ENCODE data around the gene FAM76A.

Gene FAM76A

DNA sequence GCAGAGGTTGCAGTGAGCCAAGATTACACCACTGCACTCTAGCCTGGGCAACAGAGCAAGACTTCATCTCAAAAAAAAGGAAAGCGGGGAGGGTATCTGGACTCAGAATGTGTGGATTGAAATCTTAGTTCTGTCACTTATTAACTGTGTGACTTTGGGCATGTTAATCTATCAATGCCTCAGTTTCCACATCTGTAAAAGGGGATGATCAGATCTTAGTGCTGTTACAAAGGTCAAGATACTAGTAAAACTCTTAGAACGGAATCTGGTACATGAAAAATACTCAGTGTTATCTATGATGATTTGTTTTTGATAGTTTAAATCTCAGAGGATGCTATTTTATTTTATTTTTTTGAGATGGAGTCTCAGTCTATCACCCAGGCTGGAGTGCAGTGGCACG lies 10.5 kb downstream of the FAM76A start:
- TF ChIP-seq CTCF (IDR thresholded peaks at IDR 0.05; ENCODE audit: poor library complexity, severe bottlenecking) = no peak
- Histone ChIP-seq H3K4me3 (ENCODE audit: severe bottlenecking) (no peak overlapping the region), H3K27me3 (ENCODE audit: insufficient read depth, poor library complexity, severe bottlenecking) (no peaks in the 10 kb centered on the region), H3K4me1 (ENCODE audit: insufficient read depth, poor library complexity, severe bottlenecking) (no peaks in the 10 kb centered on the region), H3K27ac (ENCODE audit: poor library complexity, severe bottlenecking) (no peak overlapping the region), H3K9me3 (ENCODE audit: severe bottlenecking) (no peaks in the 10 kb centered on the region), H3K36me3 (ENCODE audit: low read depth) (peaks cover 52% of the 10 kb centered on the region)
- ATAC-seq (ENCODE audit: low read depth) (no peak), DNase-seq (ENCODE audit: low spot score) (no peak)

DNA sequence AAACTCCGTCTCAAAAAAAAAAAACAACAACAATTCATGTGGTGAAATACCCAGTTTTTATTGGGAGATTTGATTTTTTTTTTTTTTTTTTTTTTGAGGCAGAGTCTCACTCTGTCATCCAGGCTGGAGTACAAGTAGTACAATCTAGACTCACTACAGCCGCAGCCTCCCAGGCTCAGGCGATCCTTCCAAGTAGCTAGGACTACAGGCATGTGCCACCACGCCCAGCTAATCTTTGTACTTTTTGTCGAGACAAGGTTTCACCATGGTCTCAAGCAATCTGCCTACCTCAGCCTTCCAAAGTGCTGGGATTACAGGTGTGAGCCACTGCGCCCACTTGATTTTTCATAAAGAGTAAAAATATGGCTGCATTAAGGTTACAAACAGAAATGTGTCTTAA lies 15.4 kb downstream of the FAM76A start:
- ATAC-seq (ENCODE audit: low read depth) = no peak
- Histone ChIP-seq H3K9me3 (ENCODE audit: severe bottlenecking) (no peaks in the 10 kb centered on the region), H3K36me3 (ENCODE audit: low read depth) (peaks cover 26% of the 10 kb centered on the region), H3K27ac (ENCODE audit: poor library complexity, severe bottlenecking) (no peak overlapping the region), H3K4me3 (ENCODE audit: severe bottlenecking) (no peak overlapping the region), H3K27me3 (ENCODE audit: insufficient read depth, poor library complexity, severe bottlenecking) (no peaks in the 10 kb centered on the region), H3K4me1 (ENCODE audit: insufficient read depth, poor library complexity, severe bottlenecking) (no peaks in the 10 kb centered on the region)
- DNase-seq (ENCODE audit: low spot score) = no peak
- TF ChIP-seq CTCF (IDR thresholded peaks at IDR 0.05; ENCODE audit: poor library complexity, severe bottlenecking) = no peak

DNA sequence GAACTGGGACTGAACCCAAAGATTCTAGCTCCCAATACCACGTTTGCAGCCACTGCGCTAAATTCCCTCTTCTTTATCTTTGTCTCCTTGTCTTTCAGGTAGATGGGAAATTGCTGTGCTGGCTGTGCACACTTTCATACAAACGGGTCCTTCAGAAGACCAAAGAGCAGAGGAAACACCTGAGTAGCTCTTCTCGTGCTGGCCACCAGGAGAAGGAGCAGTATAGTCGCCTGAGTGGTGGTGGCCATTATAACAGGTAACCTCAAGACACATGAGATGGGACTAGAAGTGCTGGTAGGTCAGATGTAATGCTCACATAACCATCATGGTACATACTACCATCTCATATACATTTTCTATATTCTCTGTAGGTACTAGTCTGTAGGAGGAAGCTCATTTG lies 18.8 kb downstream of the FAM76A start:
- Histone ChIP-seq H3K27me3 (ENCODE audit: insufficient read depth, poor library complexity, severe bottlenecking) (no peaks in the 10 kb centered on the region), H3K9me3 (ENCODE audit: severe bottlenecking) (no peaks in the 10 kb centered on the region), H3K27ac (ENCODE audit: poor library complexity, severe bottlenecking) (no peak overlapping the region), H3K4me1 (ENCODE audit: insufficient read depth, poor library complexity, severe bottlenecking) (no peaks in the 10 kb centered on the region), H3K36me3 (ENCODE audit: low read depth) (peaks cover 21% of the 10 kb centered on the region), H3K4me3 (ENCODE audit: severe bottlenecking) (no peak overlapping the region)
- ATAC-seq (ENCODE audit: low read depth) = no peak
- TF ChIP-seq CTCF (IDR thresholded peaks at IDR 0.05; ENCODE audit: poor library complexity, severe bottlenecking) = no peak
- no peak for DNase-seq (ENCODE audit: low spot score)

DNA sequence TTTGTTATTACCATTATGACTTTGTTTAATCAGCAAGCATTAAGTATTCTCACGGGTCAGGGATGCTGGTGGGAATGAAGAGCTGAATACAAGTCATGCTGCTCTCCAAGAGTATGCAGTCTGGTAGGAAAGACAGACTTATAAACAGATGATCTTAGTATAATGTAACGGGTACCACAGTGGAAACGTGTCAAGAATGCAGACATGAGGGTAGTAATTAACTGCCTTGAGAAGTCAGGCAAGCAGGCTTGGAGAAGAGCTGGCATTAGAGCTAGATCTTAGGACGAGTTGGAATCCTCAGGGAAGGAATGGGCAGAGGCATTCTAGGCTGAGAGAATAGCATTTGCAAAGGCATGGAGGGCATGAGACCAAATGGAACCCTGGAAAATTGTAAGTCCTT lies 19.7 kb downstream of the FAM76A start:
- H3K36me3 ChIP-seq (ENCODE audit: low read depth) = peaks cover 23% of the 10 kb centered on the region
- ATAC-seq (ENCODE audit: low read depth) = no peak
- DNase-seq (ENCODE audit: low spot score) = no peak
- no peaks in the 10 kb centered on the region for H3K4me1 ChIP-seq (ENCODE audit: insufficient read depth, poor library complexity, severe bottlenecking)
- H3K4me3 ChIP-seq (ENCODE audit: severe bottlenecking) = no peak overlapping the region
- no peaks in the 10 kb centered on the region for H3K9me3 ChIP-seq (ENCODE audit: severe bottlenecking)
- TF ChIP-seq CTCF (IDR thresholded peaks at IDR 0.05; ENCODE audit: poor library complexity, severe bottlenecking) = no peak
- no peak overlapping the region for H3K27ac ChIP-seq (ENCODE audit: poor library complexity, severe bottlenecking)
- H3K27me3 ChIP-seq (ENCODE audit: insufficient read depth, poor library complexity, severe bottlenecking) = no peaks in the 10 kb centered on the region

DNA sequence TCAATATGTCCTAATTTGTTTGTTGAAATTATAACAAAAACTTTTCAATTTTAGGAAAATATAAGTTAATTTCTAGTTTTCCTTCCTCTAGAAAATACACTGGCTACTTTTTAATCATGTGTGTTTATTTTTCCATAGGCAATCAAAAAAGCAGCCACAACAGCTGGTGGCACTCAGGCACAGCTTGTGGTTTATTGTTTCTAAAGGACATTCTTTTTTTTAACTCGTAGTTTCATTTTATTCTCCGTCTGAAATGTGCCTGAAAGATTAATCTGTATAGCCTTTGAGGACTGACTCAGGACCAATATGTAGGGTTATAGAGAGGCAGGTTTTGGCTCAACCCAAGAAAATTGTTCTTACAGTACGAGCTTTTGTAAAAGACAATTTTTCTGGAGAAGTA lies 26.6 kb downstream of the FAM76A start:
- ATAC-seq (ENCODE audit: low read depth) = no peak
- no peak overlapping the region for H3K27ac ChIP-seq (ENCODE audit: poor library complexity, severe bottlenecking)
- no peak overlapping the region for H3K4me3 ChIP-seq (ENCODE audit: severe bottlenecking)
- no peaks in the 10 kb centered on the region for H3K4me1 ChIP-seq (ENCODE audit: insufficient read depth, poor library complexity, severe bottlenecking)
- peaks cover 29% of the 10 kb centered on the region for H3K36me3 ChIP-seq (ENCODE audit: low read depth)
- H3K27me3 ChIP-seq (ENCODE audit: insufficient read depth, poor library complexity, severe bottlenecking) = no peaks in the 10 kb centered on the region
- DNase-seq (ENCODE audit: low spot score) = no peak
- no peak for TF ChIP-seq CTCF (IDR thresholded peaks at IDR 0.05; ENCODE audit: poor library complexity, severe bottlenecking)
- H3K9me3 ChIP-seq (ENCODE audit: severe bottlenecking) = no peaks in the 10 kb centered on the region
